NCI-H446 (cell line): ENCODE measurements around the gene TIMP4.

Experiments
- DNase-seq, 2 experiments: peaks; one replicate each; lab custom pipeline; 2025; lab: John Stamatoyannopoulos, UW

TIMP4 gene

GRCh38 chr3:12185172-12185710, 26.5 kb upstream of the TIMP4 start:
- DNase-seq, result no peak

DNA sequence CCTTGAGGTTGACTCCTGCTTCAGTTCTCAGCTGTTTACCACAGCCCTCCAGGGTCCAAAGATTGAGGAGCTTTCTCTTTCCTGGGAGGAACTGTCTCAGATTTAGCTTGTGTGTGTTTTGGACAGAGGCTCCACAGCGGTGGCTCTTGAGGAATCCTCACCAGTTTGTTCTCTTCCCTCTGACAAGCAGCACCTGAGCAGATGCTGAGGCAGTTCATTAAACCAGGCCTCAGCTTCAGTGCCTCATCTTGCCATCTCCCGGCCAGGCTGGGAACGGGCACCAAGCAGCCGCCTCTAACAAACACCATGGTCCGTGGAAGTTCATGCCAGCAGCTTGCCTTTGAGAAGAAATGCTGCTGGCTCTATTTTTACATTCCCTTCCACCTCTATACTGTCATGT, 25.8 kb upstream of the TIMP4 start:
- no peak for DNase-seq

- DNase-seq, result no peak
Observed at GRCh38 chr3:12182687-12183441, 24.2 kb upstream of the TIMP4 start.

DNA sequence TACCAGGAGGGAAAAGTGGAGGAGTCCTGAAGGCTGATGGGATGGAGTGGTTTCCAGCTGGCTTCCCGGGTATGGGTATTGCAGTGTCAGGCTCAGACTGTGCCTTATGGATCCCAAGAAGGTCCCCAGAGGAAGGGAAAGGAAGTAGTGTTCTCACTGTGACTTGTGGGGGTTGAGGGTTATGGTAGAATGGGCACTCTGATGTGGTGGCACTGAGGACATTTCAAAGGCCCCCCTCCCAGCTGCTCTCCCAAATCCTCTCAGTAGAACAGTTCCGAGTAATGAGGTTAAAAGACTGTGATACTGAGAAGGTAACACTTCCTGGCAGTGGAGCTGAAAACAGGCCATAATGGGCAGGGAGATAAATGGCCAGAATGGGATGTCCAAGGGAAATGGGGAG, 23.1 kb upstream of the TIMP4 start:
- DNase-seq, result no peak

DNA sequence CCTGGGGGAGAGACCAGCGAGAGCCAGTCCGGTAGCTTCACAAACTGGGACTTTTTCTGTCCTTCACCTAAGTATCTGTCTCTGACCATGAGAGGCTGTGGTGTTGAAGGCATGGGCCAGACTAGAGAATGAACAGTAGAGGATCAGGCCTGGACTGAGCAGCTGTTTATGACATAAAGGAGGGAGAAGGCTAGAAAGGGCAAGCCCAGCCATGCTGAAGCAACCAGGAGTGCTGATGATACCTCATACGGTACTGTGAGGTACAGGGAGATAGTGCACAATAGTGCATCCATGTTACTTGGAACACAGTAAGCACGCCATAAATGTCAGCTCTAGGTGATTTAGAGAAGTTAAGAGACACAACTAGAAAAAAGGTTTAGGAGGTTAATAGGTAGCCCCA, 22.6 kb upstream of the TIMP4 start:
- no peak for DNase-seq

DNA sequence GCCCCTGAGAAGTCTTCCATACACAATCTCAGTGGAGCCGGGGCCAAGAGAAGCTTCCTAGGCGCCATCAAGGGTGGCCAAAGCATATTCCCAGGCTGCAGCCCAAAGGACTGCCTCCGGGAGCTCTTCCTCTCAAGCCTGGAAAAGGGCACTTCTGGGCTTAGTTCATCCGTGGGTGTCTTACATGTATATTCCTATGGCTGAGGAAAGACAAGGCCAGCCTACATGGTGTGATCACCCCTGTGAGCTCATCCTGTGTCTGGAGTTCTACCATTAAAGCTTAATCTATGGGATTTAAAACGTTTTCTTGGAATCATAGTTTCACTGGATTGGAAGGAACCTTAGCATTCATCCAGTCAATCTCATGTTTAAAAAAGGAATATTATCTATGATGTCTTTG, 21.9 kb upstream of the TIMP4 start:
- DNase-seq, result no peak

DNA sequence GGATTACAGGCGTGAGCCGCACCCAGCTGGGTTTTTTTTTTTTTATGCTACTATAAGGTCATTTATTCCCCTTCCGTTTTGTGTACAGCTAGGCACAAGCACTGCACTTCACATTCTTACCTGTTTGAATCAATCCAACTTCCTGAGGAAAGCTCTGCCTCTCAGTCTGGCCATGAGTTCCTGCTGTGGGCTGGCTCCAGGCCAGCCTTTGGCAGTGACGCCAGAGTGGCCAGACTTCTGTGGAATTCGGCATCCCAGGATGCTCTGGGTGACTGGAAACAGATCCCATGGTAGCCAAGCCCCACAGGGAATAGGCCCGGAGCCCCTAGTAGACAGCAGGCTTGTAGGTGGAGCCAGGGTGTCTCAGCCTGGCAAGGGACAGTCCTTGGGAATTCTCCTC, 21.5 kb upstream of the TIMP4 start:
- no peak for DNase-seq

- DNase-seq, result no peak
Observed at GRCh38 chr3:12179441-12179840, 20.7 kb upstream of the TIMP4 start.

- no peak for DNase-seq
Observed at GRCh38 chr3:12178091-12178820, 19.5 kb upstream of the TIMP4 start.

DNA sequence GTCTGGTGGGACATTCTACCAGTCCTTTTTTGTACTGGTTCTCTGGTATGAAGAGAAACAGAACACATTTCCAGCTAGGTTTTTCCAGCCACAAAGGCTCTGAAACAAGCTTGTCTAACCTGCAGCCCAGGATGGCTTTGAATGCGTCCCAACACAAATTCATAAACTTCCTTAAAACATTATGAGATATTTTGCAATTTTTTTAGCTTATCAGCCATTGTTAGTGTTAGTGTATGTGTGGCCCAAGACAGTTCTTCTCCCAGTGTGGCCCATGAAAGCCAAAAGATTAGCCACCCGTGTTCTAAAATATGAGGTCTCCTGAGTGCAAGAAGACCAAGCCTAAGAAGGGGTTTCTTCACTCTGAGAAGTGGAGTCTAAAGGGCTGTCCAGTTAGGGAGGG, 18.4 kb upstream of the TIMP4 start:
- no peak for DNase-seq

DNA sequence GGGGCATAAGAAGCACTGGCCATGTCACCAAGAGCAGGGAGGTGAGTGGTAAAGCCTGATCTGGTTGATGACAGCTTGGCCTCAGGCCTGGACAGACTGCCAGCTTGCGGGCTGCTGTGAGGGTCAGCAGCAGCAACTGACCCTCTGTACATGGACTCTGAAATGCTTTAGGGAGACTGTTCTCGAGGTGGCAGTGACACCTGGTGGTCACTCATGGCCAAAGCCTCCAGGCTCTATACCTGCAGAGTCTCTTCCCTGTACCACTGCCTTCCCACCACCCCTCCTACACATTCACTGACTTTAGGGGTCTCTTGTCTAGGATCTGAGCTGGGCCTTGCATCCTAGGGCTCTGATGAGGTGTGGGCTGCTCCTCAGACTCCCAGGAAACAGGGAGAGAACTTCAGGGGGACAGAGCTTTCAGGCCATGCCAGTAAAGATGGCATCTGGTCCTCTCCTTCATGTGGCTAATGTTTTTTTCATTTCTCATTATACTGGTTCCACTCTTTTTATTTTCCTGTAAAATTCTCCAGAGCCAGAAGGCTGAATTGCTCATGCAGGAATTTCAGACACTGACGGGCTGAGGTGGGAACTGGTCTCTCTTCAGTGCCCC, 17.2 kb upstream of the TIMP4 start:
- no peak for DNase-seq

- no peak for DNase-seq
Observed at GRCh38 chr3:12175137-12175593, 16.5 kb upstream of the TIMP4 start.

DNA sequence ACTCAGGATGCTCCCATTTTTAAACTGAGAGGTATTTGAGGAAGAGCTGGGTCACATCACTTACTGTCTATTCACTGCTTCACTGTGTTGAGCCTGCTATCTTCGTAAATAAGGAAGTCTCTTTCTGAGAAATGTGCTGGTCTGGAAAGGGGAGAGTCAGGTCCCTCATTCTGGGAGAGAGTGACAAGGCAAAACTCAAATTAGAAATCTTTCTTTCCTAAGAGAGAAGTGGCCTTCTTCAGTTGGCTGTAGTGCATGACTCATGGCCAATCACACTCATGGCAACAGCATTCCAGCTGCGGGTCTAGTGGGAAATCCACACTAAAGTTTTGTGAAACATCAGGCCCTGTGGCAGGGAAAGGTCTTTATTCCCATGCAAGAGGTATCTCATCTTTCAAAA, 11.5 kb upstream of the TIMP4 start:
- no peak for DNase-seq

- no peak for DNase-seq
Observed at GRCh38 chr3:12165909-12166308, 7.2 kb upstream of the TIMP4 start.

- no peak for DNase-seq
Observed at GRCh38 chr3:12159227-12159601, 502 bp upstream of the TIMP4 start.

- DNase-seq, result no peak
Observed at GRCh38 chr3:12157026-12157425, 1.7 kb downstream of the TIMP4 start.

DNA sequence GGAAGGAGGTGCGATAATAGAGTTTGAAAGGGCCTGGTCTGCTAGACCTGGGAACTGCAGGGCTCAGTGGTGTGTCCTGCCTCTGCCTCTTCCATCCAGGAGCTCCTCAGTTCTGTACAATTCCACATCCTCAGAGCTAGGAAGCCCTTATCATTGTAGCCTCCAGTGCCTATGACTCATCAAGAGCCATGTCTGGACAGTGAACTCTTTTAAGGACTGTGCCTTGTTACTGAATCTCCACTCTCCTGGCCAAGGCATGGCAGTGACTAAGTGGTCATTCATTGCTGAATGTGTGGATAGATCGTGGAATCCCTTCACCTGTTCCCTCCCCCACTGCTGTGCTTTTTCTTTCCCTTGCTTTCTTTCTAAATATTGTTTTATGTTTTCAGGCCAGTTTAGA, 2.9 kb downstream of the TIMP4 start:
- DNase-seq, result no peak

DNA sequence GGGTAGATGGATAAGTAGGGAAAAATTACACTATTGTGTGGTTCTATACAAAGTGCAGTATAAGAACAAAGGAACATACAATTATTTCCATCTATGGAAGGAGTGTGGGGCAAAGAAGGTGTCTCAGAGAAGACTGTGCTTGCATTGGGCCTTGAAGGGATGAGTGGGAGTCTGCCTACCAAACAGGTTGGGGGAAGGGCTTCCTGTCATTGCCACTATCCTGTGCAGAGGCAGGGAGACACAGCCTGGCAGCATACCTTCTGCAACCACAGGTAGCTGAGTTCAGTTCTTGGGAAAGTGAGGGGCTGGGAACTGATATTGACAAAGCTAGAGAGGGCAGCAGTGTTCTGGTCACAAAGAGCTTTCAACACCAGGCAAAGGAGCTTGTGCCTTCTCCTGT, 3.4 kb downstream of the TIMP4 start:
- DNase-seq, result no peak

DNA sequence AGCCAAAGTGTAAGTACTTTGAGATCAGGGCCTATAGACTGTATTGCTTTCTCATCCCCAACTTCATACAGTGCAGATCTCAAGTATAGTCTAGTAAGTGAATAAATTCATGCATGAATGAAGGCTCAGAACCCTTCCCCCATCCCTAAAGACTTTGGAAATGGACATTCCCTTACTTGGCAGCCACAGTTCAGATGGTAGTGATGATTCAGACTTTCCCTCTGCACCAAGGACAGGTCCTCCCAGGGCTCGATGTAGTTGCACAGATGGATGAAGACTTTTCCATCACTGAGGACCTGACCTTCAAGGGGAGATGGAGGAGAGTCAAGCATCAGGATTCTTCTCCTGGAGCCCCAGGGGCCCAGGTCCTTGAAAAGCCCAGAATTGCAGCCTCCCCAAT, 4.6 kb downstream of the TIMP4 start:
- DNase-seq, result no peak

GRCh38 chr3:12150112-12150511, 8.6 kb downstream of the TIMP4 start:
- no peak for DNase-seq

DNA sequence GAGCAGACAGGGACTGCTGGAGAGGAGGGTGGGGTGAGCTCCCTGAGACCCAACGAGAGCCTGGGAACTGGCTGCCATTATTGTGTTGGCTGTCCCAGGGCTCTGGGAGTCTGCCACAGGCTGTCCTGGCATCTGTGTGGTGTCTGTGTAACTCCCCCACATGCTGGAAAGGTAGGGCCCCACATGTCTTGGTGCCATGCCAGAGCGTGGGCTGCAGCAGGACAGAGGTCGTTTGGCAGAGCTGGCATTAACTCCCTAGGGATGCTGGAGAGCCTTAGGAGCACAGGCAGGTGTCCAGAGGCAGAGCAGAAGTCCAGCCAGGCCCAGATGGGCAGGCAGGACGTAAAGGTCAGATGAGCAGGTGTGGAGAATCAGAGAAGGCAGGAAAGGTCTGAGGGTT, 9.7 kb downstream of the TIMP4 start:
- DNase-seq, result no peak

GRCh38 chr3:12148183-12148940, 10.3 kb downstream of the TIMP4 start:
- no peak for DNase-seq
